Measurements from ENCODE around the gene MBD1.
"Not testable (repeated sequence)": the region's sequence is repeated elsewhere in the genome, so short reads cannot be mapped to it uniquely, and the experiment has no call there.

The MBD1 gene, protein sequence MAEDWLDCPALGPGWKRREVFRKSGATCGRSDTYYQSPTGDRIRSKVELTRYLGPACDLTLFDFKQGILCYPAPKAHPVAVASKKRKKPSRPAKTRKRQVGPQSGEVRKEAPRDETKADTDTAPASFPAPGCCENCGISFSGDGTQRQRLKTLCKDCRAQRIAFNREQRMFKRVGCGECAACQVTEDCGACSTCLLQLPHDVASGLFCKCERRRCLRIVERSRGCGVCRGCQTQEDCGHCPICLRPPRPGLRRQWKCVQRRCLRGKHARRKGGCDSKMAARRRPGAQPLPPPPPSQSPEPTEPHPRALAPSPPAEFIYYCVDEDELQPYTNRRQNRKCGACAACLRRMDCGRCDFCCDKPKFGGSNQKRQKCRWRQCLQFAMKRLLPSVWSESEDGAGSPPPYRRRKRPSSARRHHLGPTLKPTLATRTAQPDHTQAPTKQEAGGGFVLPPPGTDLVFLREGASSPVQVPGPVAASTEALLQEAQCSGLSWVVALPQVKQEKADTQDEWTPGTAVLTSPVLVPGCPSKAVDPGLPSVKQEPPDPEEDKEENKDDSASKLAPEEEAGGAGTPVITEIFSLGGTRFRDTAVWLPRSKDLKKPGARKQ

DNA sequence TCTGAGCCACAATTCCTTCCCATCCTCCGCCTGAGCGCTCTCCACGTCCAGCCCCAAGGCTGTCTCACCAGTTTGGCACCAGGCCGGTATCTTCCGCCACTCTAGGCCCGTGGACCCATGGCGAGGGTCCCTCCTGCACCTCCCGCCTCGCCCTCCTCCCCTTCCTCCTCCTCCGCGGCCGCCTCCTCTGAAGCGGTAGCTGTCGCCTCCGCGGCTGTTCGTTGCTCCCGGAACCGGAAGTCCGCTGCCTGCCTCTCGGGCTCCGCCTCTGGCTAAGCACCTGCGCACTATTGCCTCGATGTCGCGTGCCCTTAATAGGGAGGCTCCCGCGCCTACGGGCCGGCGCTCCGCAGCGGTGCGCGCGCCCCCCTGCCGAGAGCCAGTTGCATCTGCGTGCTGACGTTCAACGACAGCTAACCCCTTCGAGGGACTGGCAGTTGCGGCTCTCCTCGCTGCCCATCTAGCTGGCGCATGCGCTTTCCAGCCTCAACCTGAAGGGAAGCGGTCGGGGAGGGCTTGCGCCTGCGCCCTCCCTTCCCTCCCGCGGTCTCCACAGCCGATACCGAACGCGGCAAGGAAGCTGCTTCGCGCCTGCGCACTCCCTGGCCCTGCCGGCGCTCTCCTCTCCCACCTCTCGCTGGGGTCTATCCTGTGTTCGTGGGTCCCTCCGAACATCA lies at the start of gene MBD1:
Gene MBD1, minus strand, starts transcription at position 229 of the 677 bp plus-strand sequence. CDS start 1,531 bp downstream, outside the sequence.
- DNase-seq (ENCODE audit: low read depth in 2 of 2) = peak; percentile 87 to 95

- DNase-seq (ENCODE audit: low read depth in 2 of 2) = no peak
Observed at GRCh38 chr18:50330176-50330575, 48.9 kb upstream of the MBD1 start.

- DNase-seq (ENCODE audit: low read depth in 2 of 2) = no peak
Observed at GRCh38 chr18:50327983-50328382, 46.7 kb upstream of the MBD1 start.

GRCh38 chr18:50320719-50321118 lies 39.4 kb upstream of the MBD1 start:
- DNase-seq (ENCODE audit: low read depth in 2 of 2) = no peak

GRCh38 chr18:50315100-50315871 lies 34.0 kb upstream of the MBD1 start:
- DNase-seq (ENCODE audit: low read depth in 2 of 2) = no peak

DNA sequence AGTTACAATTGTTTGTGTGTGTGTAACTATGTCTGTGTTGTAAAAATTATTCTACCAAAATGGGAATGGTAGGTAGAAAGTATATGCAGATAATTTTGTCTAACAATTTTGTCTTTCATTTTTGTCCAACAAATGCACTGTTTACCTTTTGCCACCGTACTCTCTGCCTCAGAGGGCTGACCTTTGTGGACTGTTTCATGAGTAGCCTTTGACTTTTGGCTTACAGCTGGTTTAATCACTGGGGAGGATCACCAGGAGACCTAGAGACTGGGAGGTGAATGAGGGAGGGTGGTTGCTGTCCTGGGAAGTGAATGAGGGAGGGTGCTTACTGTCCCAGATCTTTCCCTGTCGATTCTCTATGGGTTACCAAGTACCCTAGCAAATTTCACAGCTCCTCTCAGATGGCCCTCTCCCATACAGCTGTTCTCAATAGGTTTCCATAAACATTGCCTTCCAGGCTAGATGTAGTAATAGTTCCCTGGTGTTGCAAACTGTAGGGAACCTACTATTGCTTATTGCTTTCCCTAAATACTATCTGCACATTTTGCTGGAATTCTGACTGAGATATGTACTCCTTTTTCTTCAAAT lies 32.6 kb upstream of the MBD1 start:
- no peak for DNase-seq (ENCODE audit: low read depth in 2 of 2)

DNA sequence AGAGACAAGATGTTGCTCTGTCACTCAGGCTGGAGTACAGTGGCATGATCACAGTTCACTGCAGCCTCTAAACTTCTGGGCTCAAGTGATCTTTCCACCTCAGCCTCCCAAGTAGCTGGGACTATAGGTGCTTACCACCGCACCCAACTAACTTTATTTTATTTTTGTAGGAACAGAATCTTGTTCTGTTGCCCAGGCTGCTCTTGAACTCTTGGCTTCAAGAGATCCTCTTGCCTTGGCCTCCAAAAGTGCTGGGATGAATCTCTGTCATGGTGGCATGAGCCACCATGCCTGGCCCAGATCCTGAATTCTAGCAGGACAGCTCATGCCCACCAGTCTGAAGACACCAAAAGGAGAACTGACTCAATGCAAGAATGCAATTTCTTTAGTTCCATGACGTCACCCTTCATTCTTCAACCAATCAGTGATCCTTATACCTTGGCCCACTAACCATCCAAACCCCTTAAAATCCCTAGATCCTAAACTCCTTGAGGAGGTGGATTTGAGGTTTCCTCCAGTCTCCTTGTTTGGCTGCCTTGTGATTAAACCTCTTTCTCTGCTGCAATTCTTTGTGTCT lies 31.8 kb upstream of the MBD1 start:
- DNase-seq (ENCODE audit: low read depth in 2 of 2) = no peak

DNA sequence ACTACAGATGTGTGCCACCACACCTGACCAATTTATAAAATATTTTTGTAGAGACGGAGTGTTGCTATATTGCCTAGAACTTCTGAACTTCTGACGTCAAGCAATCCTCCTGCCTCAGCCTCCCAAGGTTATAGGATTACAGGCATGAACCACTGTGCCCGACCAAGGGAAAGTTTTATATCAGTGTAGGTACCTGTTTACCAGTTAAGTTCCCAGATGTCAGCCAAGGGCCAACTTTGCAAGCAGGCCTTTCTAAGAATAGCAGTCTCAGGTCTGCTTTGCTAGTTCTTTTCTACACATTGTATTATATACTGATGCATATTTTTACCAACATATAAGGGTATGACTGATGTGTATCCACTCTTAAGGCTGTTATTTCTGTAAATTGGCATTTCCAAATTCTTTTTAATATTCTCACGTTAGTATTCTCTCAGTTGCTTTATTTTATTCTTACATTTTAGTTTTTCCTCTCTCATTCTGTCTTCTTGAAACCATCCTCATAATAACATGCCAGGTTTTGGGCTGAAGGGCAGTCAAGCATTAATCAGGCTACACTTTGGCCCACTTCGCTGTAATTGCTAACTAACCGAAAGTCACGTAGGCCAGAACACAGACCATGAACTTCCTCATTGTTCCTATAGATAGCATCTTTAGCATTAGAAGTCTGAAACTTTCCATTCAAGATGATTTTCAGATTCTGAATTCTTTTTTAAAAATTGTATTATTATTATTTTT lies 31.1 kb upstream of the MBD1 start:
- no peak for DNase-seq (ENCODE audit: low read depth in 2 of 2)

- DNase-seq (ENCODE audit: low read depth in 2 of 2) = no peak
Observed at GRCh38 chr18:50311650-50312049, 30.3 kb upstream of the MBD1 start.

DNA sequence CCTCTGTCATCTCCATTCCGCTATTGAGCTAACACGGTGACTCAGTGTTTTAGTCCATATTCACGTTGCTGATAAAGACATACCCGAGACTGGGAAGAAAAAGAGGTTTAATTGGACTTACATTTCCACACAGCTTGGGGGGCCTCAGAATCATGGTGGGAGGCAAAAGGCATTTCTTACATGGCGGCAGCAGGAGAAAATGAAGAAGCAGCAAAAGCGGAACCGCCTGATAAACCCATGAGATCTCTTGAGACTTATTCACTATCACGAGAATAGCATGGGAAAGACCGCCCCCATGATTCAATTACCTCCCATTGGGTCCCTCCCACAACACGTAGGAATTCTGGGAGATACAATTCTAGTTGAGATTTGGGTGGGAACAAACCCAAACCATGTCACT lies 28.8 kb upstream of the MBD1 start:
- no peak for DNase-seq (ENCODE audit: low read depth in 2 of 2)

DNA sequence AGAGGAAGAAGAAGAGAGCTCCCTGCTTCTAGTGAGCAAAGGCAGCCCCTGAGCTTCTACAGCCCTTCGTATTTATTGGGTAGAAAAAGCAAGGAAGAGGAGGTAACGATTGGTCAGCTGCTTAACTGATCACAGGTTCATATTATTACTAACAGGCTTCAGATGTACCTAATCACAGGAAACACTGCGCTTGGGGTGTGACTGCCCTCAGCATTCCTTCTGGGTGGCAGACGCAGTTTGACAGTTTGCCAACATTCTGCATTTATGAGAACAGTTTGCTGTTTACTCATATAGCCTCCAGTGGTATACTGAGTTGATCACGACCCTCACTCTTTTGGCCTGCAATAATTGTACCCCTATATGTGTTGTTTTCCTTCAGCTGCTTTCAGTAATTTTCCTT lies 27.5 kb upstream of the MBD1 start:
- DNase-seq (ENCODE audit: low read depth in 2 of 2) = not testable (repeated sequence)

GRCh38 chr18:50307738-50308470 lies 26.6 kb upstream of the MBD1 start:
- DNase-seq (ENCODE audit: low read depth in 2 of 2) = peak; percentile 79 to 90

- DNase-seq (ENCODE audit: low read depth in 2 of 2) = no peak
Observed at GRCh38 chr18:50307400-50307737, 26.0 kb upstream of the MBD1 start.

GRCh38 chr18:50306944-50307343 lies 25.6 kb upstream of the MBD1 start:
- DNase-seq (ENCODE audit: low read depth in 2 of 2) = no peak

DNA sequence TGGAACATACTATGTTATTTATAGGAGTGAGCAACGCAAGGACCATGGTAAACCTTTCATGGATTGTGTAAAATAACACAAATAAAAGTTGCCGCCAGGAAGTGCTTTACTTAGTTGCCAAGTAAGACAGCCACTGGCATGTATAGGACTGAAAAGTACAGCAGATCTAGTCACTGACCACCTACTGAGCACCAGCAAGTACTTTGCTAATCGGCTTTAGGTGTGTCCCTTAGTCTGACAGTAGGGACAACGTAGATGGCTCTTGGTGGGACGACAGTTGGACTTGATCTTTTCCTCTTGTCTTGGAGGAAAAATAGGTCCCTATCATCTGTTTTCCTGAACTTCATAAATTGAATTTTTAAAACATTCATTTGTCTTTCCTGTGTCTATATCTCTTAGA lies 19.8 kb upstream of the MBD1 start:
- no peak for DNase-seq (ENCODE audit: low read depth in 2 of 2)

DNA sequence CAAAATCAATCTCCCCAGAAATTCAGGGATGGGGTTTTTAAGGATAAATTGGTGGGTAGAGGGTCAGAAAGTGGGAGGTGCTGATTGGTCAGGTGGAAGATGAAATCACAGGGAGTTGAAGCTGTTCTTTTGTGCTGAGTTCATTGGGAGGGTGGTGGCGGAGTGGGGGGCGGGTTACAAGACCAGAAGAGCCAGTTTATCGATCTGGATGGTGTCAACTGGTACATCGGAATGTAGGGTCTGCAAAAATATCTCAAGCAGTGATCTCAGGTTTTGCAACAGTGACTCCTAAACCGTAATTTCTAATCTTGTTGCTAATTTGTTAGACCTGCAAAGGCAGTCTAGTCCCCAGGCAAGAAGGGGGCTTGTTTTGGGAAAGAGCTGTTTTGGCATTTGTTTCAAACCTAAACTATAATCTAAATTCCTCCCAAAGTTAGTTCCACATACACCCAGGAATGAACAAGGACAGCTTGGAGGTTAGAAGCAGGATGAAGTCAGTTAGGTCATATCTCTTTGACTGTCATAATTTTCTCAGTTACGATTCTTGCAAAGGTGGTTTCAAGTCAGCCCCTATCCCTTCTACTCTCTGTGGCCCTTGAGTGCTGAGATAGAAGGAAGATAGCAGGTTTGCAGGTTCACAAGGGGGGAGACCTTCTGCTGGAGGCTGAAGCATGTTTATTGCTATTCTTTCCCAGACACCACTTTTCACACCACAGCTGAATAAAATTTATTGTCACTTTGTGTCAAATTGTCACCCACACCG lies 18.5 kb upstream of the MBD1 start:
- no peak for DNase-seq (ENCODE audit: low read depth in 2 of 2)

- DNase-seq (ENCODE audit: low read depth in 2 of 2) = no peak
Observed at GRCh38 chr18:50298443-50299284, 17.3 kb upstream of the MBD1 start.

Measured in stimulated activated CD4-positive, alpha-beta T cell treated with anti-CD3 and anti-CD28 coated beads, Interleukin-4, amount 100 ng/mL, for 48 hours (primary cell).